ENCODE measurements around the gene CCDC141. TPM values are rescaled to one million over a fixed set of nuclear protein-coding genes. Genes with fewer than 3 reads are reported as not detected.

The CCDC141 gene
- total RNA-seq, 3 donors from 2014 or later: 0.58 to 0.84 (median 0.74) TPM

- peak in 1 of 2 donors; percentile 10 for ATAC-seq
- H3K4me3 Mint-ChIP-seq: no peak overlapping the region
- no peaks in the 10 kb centered on the region for H3K27me3 Mint-ChIP-seq (ENCODE audit: low read depth)
- DNase-seq: no peak
- H3K36me3 Mint-ChIP-seq (ENCODE audit: insufficient read depth): peaks cover 6% of the 10 kb centered on the region
- H3K9me3 Mint-ChIP-seq: no peaks in the 10 kb centered on the region
- peaks cover 2% of the 10 kb centered on the region for H3K4me1 Mint-ChIP-seq (ENCODE audit: low read depth)
Observed at GRCh38 chr2:178871536-178871935, 178.4 kb downstream of the CCDC141 start.

GRCh38 chr2:178870703-178871102 is 179.2 kb downstream of the CCDC141 start:
- H3K4me1 Mint-ChIP-seq (ENCODE audit: low read depth): peaks cover 2% of the 10 kb centered on the region
- H3K36me3 Mint-ChIP-seq (ENCODE audit: insufficient read depth): peaks cover 6% of the 10 kb centered on the region
- DNase-seq (no peak), ATAC-seq (no peak)
- H3K4me3 Mint-ChIP-seq: no peak overlapping the region
- H3K9me3 Mint-ChIP-seq: no peaks in the 10 kb centered on the region
- H3K27me3 Mint-ChIP-seq (ENCODE audit: low read depth): no peaks in the 10 kb centered on the region

- Mint-ChIP-seq H3K36me3 (ENCODE audit: insufficient read depth) (peaks cover 13% of the 10 kb centered on the region), H3K4me3 (no peak overlapping the region), H3K9me3 (no peaks in the 10 kb centered on the region), H3K27me3 (ENCODE audit: low read depth) (no peaks in the 10 kb centered on the region), H3K4me1 (ENCODE audit: low read depth) (no peaks in the 10 kb centered on the region)
- DNase-seq (no peak), ATAC-seq (no peak)
Observed at GRCh38 chr2:178865999-178866398, 183.9 kb downstream of the CCDC141 start.

GRCh38 chr2:178865146-178865936 is 184.6 kb downstream of the CCDC141 start:
- Mint-ChIP-seq H3K36me3 (ENCODE audit: insufficient read depth) (peaks cover 13% of the 10 kb centered on the region), H3K27me3 (ENCODE audit: low read depth) (no peaks in the 10 kb centered on the region), H3K4me1 (ENCODE audit: low read depth) (no peaks in the 10 kb centered on the region), H3K9me3 (no peaks in the 10 kb centered on the region), H3K4me3 (no peak overlapping the region)
- DNase-seq: no peak
- ATAC-seq: no peak

GRCh38 chr2:178863856-178864620 is 185.9 kb downstream of the CCDC141 start:
- H3K36me3 Mint-ChIP-seq (ENCODE audit: insufficient read depth): peaks cover 14% of the 10 kb centered on the region
- no peaks in the 10 kb centered on the region for H3K27me3 Mint-ChIP-seq (ENCODE audit: low read depth)
- ATAC-seq (no peak), DNase-seq (no peak)
- no peaks in the 10 kb centered on the region for H3K4me1 Mint-ChIP-seq (ENCODE audit: low read depth)
- no peak overlapping the region for H3K4me3 Mint-ChIP-seq
- no peaks in the 10 kb centered on the region for H3K9me3 Mint-ChIP-seq

GRCh38 chr2:178863130-178863855 is 186.6 kb downstream of the CCDC141 start:
- DNase-seq (no peak), ATAC-seq (no peak)
- Mint-ChIP-seq H3K4me1 (ENCODE audit: low read depth) (no peaks in the 10 kb centered on the region), H3K27me3 (ENCODE audit: low read depth) (no peaks in the 10 kb centered on the region), H3K4me3 (no peak overlapping the region), H3K36me3 (ENCODE audit: insufficient read depth) (peaks cover 12% of the 10 kb centered on the region), H3K9me3 (no peaks in the 10 kb centered on the region)

GRCh38 chr2:178860551-178860950 is 189.4 kb downstream of the CCDC141 start:
- no peaks in the 10 kb centered on the region for H3K27me3 Mint-ChIP-seq (ENCODE audit: low read depth)
- H3K4me3 Mint-ChIP-seq: no peak overlapping the region
- ATAC-seq: no peak
- DNase-seq: no peak
- H3K9me3 Mint-ChIP-seq: no peaks in the 10 kb centered on the region
- peaks cover 16% of the 10 kb centered on the region for H3K36me3 Mint-ChIP-seq (ENCODE audit: insufficient read depth)
- H3K4me1 Mint-ChIP-seq (ENCODE audit: low read depth): no peaks in the 10 kb centered on the region

GRCh38 chr2:178859730-178860129 is 190.2 kb downstream of the CCDC141 start:
- ATAC-seq (no peak), DNase-seq (no peak)

GRCh38 chr2:178858896-178859625 is 190.9 kb downstream of the CCDC141 start:
- no peak for ATAC-seq
- Mint-ChIP-seq H3K36me3 (ENCODE audit: insufficient read depth) (peaks cover 15% of the 10 kb centered on the region), H3K27me3 (ENCODE audit: low read depth) (no peaks in the 10 kb centered on the region)

More at GRCh38 chr2:178859730-178860129, 190.2 kb downstream of the CCDC141 start:
- H3K4me3 Mint-ChIP-seq: no peak overlapping the region
- no peaks in the 10 kb centered on the region for H3K4me1 Mint-ChIP-seq (ENCODE audit: low read depth)
- peaks cover 15% of the 10 kb centered on the region for H3K36me3 Mint-ChIP-seq (ENCODE audit: insufficient read depth)
- no peaks in the 10 kb centered on the region for H3K9me3 Mint-ChIP-seq
- no peaks in the 10 kb centered on the region for H3K27me3 Mint-ChIP-seq (ENCODE audit: low read depth)

GRCh38 chr2:178855151-178855550 is 194.8 kb downstream of the CCDC141 start:
- Mint-ChIP-seq H3K27me3 (ENCODE audit: low read depth) (no peaks in the 10 kb centered on the region), H3K9me3 (no peaks in the 10 kb centered on the region), H3K4me1 (ENCODE audit: low read depth) (no peaks in the 10 kb centered on the region), H3K36me3 (ENCODE audit: insufficient read depth) (peaks cover 21% of the 10 kb centered on the region), H3K4me3 (no peak overlapping the region)
- ATAC-seq (no peak), DNase-seq (no peak)

More at GRCh38 chr2:178858896-178859625, 190.9 kb downstream of the CCDC141 start:
- Mint-ChIP-seq H3K4me3 (no peak overlapping the region), H3K4me1 (ENCODE audit: low read depth) (no peaks in the 10 kb centered on the region), H3K9me3 (no peaks in the 10 kb centered on the region)
- DNase-seq: no peak

GRCh38 chr2:178848335-178848734 is 201.6 kb downstream of the CCDC141 start:
- DNase-seq (no peak), ATAC-seq (no peak)
- H3K9me3 Mint-ChIP-seq: no peaks in the 10 kb centered on the region
- H3K4me3 Mint-ChIP-seq: no peak overlapping the region
- H3K27me3 Mint-ChIP-seq (ENCODE audit: low read depth): no peaks in the 10 kb centered on the region
- H3K4me1 Mint-ChIP-seq (ENCODE audit: low read depth): no peaks in the 10 kb centered on the region
- peaks cover 29% of the 10 kb centered on the region for H3K36me3 Mint-ChIP-seq (ENCODE audit: insufficient read depth)

- Mint-ChIP-seq H3K9me3 (no peaks in the 10 kb centered on the region), H3K4me3 (no peak overlapping the region), H3K4me1 (ENCODE audit: low read depth) (no peaks in the 10 kb centered on the region), H3K27me3 (ENCODE audit: low read depth) (no peaks in the 10 kb centered on the region), H3K36me3 (ENCODE audit: insufficient read depth) (peaks cover 19% of the 10 kb centered on the region)
- DNase-seq (no peak), ATAC-seq (no peak)
Observed at GRCh38 chr2:178846458-178846802, 203.5 kb downstream of the CCDC141 start.

GRCh38 chr2:178845566-178846457 is 204.1 kb downstream of the CCDC141 start:
- no peaks in the 10 kb centered on the region for H3K27me3 Mint-ChIP-seq (ENCODE audit: low read depth)
- no peak for ATAC-seq

More at GRCh38 chr2:178845566-178846457, 204.1 kb downstream of the CCDC141 start:
- Mint-ChIP-seq H3K36me3 (ENCODE audit: insufficient read depth) (peaks cover 22% of the 10 kb centered on the region), H3K4me1 (ENCODE audit: low read depth) (no peaks in the 10 kb centered on the region), H3K4me3 (no peak overlapping the region), H3K9me3 (no peaks in the 10 kb centered on the region)
- no peak for DNase-seq
